ENCODE data around the gene DCP2. TPM values are rescaled to one million over a fixed set of nuclear protein-coding genes. Genes with fewer than 3 reads are reported as not detected.
A peak's percentile ranks its signal among the peaks of the same experiment; 100 is the strongest.

The DCP2 gene
- total RNA-seq, 4 donors from 2014 or later, result 20.7 to 27.3 (median 22.1) TPM

DNA sequence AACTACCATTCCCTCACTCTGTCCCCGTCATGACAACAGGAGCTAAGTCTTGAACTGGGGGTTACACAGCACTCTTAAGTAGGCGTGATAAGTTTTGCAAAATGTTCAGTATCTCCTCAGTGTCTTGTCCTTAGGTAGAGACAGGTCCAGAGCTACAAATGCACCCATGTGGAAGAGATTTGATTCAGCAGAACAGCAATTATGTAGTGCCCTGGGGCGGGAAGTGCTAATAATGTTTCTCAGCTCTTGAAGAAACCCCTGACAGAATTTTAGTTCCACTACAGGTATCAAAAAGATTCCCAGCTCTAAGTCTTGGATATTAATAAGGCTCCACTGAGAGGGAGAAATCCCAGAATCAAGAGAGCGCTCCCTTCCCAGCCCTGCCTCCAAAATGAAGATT lies 49.6 kb downstream of the DCP2 start:
- intact Hi-C loops (cut with DNase I; ENCODE audit: low total_unique reads), result loop anchor here (5.0 kb wide), 1 partner anchor 834 kb away; no protein-coding TSS in a partner anchor
- no peak for DNase-seq (ENCODE audit: low spot score in 2 of 2)
- TF ChIP-seq POLR2A (IDR thresholded peaks at IDR 0.05), result no peak
- TF ChIP-seq, protein P1, sequence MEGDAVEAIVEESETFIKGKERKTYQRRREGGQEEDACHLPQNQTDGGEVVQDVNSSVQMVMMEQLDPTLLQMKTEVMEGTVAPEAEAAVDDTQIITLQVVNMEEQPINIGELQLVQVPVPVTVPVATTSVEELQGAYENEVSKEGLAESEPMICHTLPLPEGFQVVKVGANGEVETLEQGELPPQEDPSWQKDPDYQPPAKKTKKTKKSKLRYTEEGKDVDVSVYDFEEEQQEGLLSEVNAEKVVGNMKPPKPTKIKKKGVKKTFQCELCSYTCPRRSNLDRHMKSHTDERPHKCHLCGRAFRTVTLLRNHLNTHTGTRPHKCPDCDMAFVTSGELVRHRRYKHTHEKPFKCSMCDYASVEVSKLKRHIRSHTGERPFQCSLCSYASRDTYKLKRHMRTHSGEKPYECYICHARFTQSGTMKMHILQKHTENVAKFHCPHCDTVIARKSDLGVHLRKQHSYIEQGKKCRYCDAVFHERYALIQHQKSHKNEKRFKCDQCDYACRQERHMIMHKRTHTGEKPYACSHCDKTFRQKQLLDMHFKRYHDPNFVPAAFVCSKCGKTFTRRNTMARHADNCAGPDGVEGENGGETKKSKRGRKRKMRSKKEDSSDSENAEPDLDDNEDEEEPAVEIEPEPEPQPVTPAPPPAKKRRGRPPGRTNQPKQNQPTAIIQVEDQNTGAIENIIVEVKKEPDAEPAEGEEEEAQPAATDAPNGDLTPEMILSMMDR (IDR thresholded peaks at IDR 0.05), result no peak
- 92 to 94% methylated on average over 4 of the region's 4 CpGs for WGBS, 2 donors
- H3K4me3 ChIP-seq (ENCODE audit: low read depth, poor library complexity, severe bottlenecking), result no peak overlapping the region

GRCh38 chr5:113027015-113027414 lies 50.4 kb downstream of the DCP2 start:
- 82 to 86% methylated on average over 8 of the region's 8 CpGs for WGBS, 2 donors
- TF ChIP-seq POLR2A (IDR thresholded peaks at IDR 0.05), result no peak
- TF ChIP-seq, protein P1 (IDR thresholded peaks at IDR 0.05), result no peak
- H3K4me3 ChIP-seq (ENCODE audit: low read depth, poor library complexity, severe bottlenecking), result no peak overlapping the region
- peak in 1 of 2 donors; percentile 68 for DNase-seq (ENCODE audit: low spot score in 2 of 2)
- intact Hi-C loops (cut with DNase I; ENCODE audit: low total_unique reads), result loop anchor here (5.0 kb wide), 1 partner anchor 835 kb away; no protein-coding TSS in a partner anchor

GRCh38 chr5:113027431-113027830 lies 50.8 kb downstream of the DCP2 start:
- no peak overlapping the region for H3K4me3 ChIP-seq (ENCODE audit: low read depth, poor library complexity, severe bottlenecking)
- 93 to 96% methylated on average over 5 of the region's 5 CpGs for WGBS, 2 donors
- TF ChIP-seq POLR2A (IDR thresholded peaks at IDR 0.05), result no peak
- TF ChIP-seq, protein P1 (IDR thresholded peaks at IDR 0.05), result no peak
- intact Hi-C loops (cut with DNase I; ENCODE audit: low total_unique reads), result loop anchor here (5.0 kb wide), 1 partner anchor 835 kb away; no protein-coding TSS in a partner anchor
- DNase-seq (ENCODE audit: low spot score in 2 of 2), result no peak

DNA sequence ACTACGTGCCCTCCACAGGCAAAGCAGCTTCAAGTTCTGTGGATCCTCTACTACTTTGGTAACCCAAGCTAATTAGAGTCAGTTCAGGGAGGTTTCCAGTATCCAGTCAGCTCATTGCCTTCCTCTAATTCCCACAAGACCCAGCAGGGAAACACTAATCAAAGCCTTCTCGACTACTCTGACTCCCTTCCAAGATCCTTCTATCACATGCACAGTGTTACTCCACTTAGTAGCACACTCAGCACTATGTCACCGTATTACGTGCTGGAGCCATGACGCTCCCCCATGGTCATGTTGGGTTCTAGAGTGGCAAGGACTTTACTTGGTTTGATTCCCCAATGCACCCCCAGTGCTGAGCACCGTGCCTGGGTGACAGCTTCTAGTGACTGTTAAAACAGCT lies 53.0 kb downstream of the DCP2 start:
- DNase-seq (ENCODE audit: low spot score in 2 of 2), result no peak
- WGBS, 2 donors, result 70 to 84% methylated on average over 6 of the region's 6 CpGs
- TF ChIP-seq POLR2A (IDR thresholded peaks at IDR 0.05), result no peak
- TF ChIP-seq, protein P1 (IDR thresholded peaks at IDR 0.05), result no peak
- no peak overlapping the region for H3K4me3 ChIP-seq (ENCODE audit: low read depth, poor library complexity, severe bottlenecking)
- intact Hi-C loops (cut with DNase I; ENCODE audit: low total_unique reads), result loop anchor here (5.0 kb wide), 1 partner anchor 837 kb away; no protein-coding TSS in a partner anchor

GRCh38 chr5:113031104-113031503 lies 54.5 kb downstream of the DCP2 start:
- DNase-seq (ENCODE audit: low spot score in 2 of 2), result no peak
- WGBS, 2 donors, result 87 to 88% methylated on average over 8 of the region's 8 CpGs
- intact Hi-C loops (cut with DNase I; ENCODE audit: low total_unique reads), result no loop called here

More at GRCh38 chr5:113031104-113031503, 54.5 kb downstream of the DCP2 start:
- no peak overlapping the region for H3K4me3 ChIP-seq (ENCODE audit: low read depth, poor library complexity, severe bottlenecking)
- TF ChIP-seq, protein P1 (IDR thresholded peaks at IDR 0.05), result no peak
- TF ChIP-seq POLR2A (IDR thresholded peaks at IDR 0.05), result no peak

Measured in lower leg skin (tissue), 4 donors.